Posterior cingulate gyrus (tissue), 11 donors: ENCODE measurements around the gene MYO15A.
A peak's percentile ranks its signal among the peaks of the same experiment; 100 is the strongest.

ENCODE experiments used
- DNase-seq, 10 donors: peaks; one replicate each; pipeline versions ENCODE4 v3.0.0 to v3.0.0-alpha.2; 2020 to 2021; ENCODE audit warnings: mixed read lengths in 3 of 10
- intact Hi-C: fragments of 100-400 bp; cut with DNase I; formaldehyde crosslinking; loops from one replicate; pipeline ENCODE4 v1.15.1; 2023

Gene MYO15A

GRCh38 chr17:18179804-18180203 is 71.2 kb downstream of the MYO15A start:
- intact Hi-C loops = loop anchor here (5.0 kb wide), 1 partner anchor 93 kb away; the partner anchor contains the start of gene DRG2
- DNase-seq = no peak

- DNase-seq = no peak
- intact Hi-C loops = loop anchor here (5.0 kb wide), 1 partner anchor 94 kb away; the partner anchor contains the start of gene DRG2
These were observed 72.8 kb downstream of the MYO15A start for GRCh38 chr17:18181358-18181757.

- intact Hi-C loops = loop anchor here (5.0 kb wide), 1 partner anchor 95 kb away; the partner anchor contains the start of gene DRG2
These were observed 73.8 kb downstream of the MYO15A start for GRCh38 chr17:18182110-18182977.

GRCh38 chr17:18182978-18183333 is 74.4 kb downstream of the MYO15A start:
- DNase-seq = peak; percentile 65 to 97 (median 79)
- intact Hi-C loops = loop anchor here (5.0 kb wide), 1 partner anchor 96 kb away; the partner anchor contains the start of gene DRG2

More at GRCh38 chr17:18182110-18182977, 73.8 kb downstream of the MYO15A start:
- peak in 2 of 10 donors; percentile 29 to 83 for DNase-seq

- peak; percentile 96 to 99 (median 97) for DNase-seq
- intact Hi-C loops = loop anchor here (5.0 kb wide), 1 partner anchor 96 kb away; the partner anchor contains the start of gene DRG2
These were observed 75.0 kb downstream of the MYO15A start, which contains the start of gene ALKBH5 for GRCh38 chr17:18183334-18184142. Gene ALKBH5, plus strand, starts transcription at chr17:18183828. Its CDS starts 416 bp downstream, at chr17:18184244.

GRCh38 chr17:18184143-18185031 is 75.8 kb downstream of the MYO15A start:
- DNase-seq = peak; percentile 32 to 94 (median 59)
- intact Hi-C loops = loop anchor here (5.0 kb wide), 1 partner anchor 97 kb away; the partner anchor contains the start of gene DRG2

- no peak for DNase-seq
- intact Hi-C loops = no loop called here
These were observed 76.8 kb downstream of the MYO15A start for GRCh38 chr17:18185391-18185790.

GRCh38 chr17:18185832-18186626 is 77.5 kb downstream of the MYO15A start:
- intact Hi-C loops = no loop called here
- DNase-seq = no peak

GRCh38 chr17:18186627-18186982 is 78.0 kb downstream of the MYO15A start:
- intact Hi-C loops = no loop called here
- DNase-seq = peak in 1 of 10 donors; percentile 20

- DNase-seq = no peak
- intact Hi-C loops = no loop called here
These were observed 78.7 kb downstream of the MYO15A start for GRCh38 chr17:18187226-18187625.

- intact Hi-C loops = no loop called here
- DNase-seq = no peak
These were observed 79.5 kb downstream of the MYO15A start for GRCh38 chr17:18187821-18188761.

GRCh38 chr17:18190628-18191235 is 82.2 kb downstream of the MYO15A start:
- DNase-seq = no peak
- intact Hi-C loops = no loop called here

GRCh38 chr17:18191236-18191667 is 82.7 kb downstream of the MYO15A start:
- intact Hi-C loops = no loop called here
- DNase-seq = peak in 1 of 10 donors; percentile 46

GRCh38 chr17:18191967-18192366 is 83.4 kb downstream of the MYO15A start:
- peak in 2 of 10 donors; percentile 47 to 89 for DNase-seq
- intact Hi-C loops = no loop called here

- intact Hi-C loops = no loop called here
These were observed 85.8 kb downstream of the MYO15A start for GRCh38 chr17:18194394-18194793.

GRCh38 chr17:18194804-18195203 is 86.2 kb downstream of the MYO15A start:
- DNase-seq = peak in 1 of 10 donors; percentile 20
- intact Hi-C loops = no loop called here

More at GRCh38 chr17:18194394-18194793, 85.8 kb downstream of the MYO15A start:
- peak in 1 of 10 donors; percentile 59 for DNase-seq

- intact Hi-C loops = no loop called here
These were observed 86.7 kb downstream of the MYO15A start for GRCh38 chr17:18195246-18195645.

More at GRCh38 chr17:18195246-18195645, 86.7 kb downstream of the MYO15A start:
- DNase-seq = no peak
